ENCODE results near the gene CDCA8. TPM values are rescaled to one million over a fixed set of nuclear protein-coding genes. Genes with fewer than 3 reads are reported as not detected.

Gene CDCA8
- polyA plus RNA-seq, 1 experiment, result 9.6 TPM

GRCh38 chr1:37755951-37756560 is 63.7 kb downstream of the CDCA8 start:
- CTCF ChIA-PET, result no interaction called here

More at GRCh38 chr1:37755951-37756560, 63.7 kb downstream of the CDCA8 start:
- no peak for DNase-seq (ENCODE audit: low read depth, low spot score)
- peaks cover 27% of the 10 kb centered on the region for H3K27me3 ChIP-seq (ENCODE audit: control insufficient read depth, insufficient read depth, low read length)
- TF ChIP-seq, protein P1, sequence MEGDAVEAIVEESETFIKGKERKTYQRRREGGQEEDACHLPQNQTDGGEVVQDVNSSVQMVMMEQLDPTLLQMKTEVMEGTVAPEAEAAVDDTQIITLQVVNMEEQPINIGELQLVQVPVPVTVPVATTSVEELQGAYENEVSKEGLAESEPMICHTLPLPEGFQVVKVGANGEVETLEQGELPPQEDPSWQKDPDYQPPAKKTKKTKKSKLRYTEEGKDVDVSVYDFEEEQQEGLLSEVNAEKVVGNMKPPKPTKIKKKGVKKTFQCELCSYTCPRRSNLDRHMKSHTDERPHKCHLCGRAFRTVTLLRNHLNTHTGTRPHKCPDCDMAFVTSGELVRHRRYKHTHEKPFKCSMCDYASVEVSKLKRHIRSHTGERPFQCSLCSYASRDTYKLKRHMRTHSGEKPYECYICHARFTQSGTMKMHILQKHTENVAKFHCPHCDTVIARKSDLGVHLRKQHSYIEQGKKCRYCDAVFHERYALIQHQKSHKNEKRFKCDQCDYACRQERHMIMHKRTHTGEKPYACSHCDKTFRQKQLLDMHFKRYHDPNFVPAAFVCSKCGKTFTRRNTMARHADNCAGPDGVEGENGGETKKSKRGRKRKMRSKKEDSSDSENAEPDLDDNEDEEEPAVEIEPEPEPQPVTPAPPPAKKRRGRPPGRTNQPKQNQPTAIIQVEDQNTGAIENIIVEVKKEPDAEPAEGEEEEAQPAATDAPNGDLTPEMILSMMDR (IDR thresholded peaks at IDR 0.05; ENCODE audit: low read depth, low read length), result no peak
- no peaks in the 10 kb centered on the region for H3K9me3 ChIP-seq (ENCODE audit: control insufficient read depth, insufficient read depth, low read length)
- POLR2A ChIA-PET, result no interaction called here
- no peak overlapping the region for H3K27ac ChIP-seq (ENCODE audit: low read depth, low read length)
- no peak overlapping the region for H3K4me3 ChIP-seq (ENCODE audit: low read depth, low read length)

Small RNA genes lying within 50 kb of the gene (small RNA-seq; reads per million reads assigned to genes)
- not detected for gene RF00019 (ENCODE audit: insufficient read length, low read depth)

Other genes starting within 250 kb of the CDCA8 start
- 4.3 and 6.4 TPM in 2 replicates for gene ZC3H12A, start 217.9 kb upstream of the CDCA8 start, polyA plus RNA-seq (2011; rRNA removed)
- 59.6 and 69.6 TPM in 2 replicates for gene MEAF6, start 177.8 kb upstream of the CDCA8 start, polyA plus RNA-seq (2011; rRNA removed)
- gene SNIP1, start 138.2 kb upstream of the CDCA8 start, polyA plus RNA-seq (2011; rRNA removed), result 7.8 and 8.9 TPM in 2 replicates
- 13.1 and 14.2 TPM in 2 replicates for gene DNALI1, start 135.6 kb upstream of the CDCA8 start, polyA plus RNA-seq (2011; rRNA removed)
- 52.5 and 64.7 TPM in 2 replicates for gene GNL2, start 96.6 kb upstream of the CDCA8 start, polyA plus RNA-seq (2011; rRNA removed)
- 0.04 TPM in 1 of 2 replicates, not detected in the other for gene RSPO1, start 57.6 kb upstream of the CDCA8 start, polyA plus RNA-seq (2011; rRNA removed)
- not detected in 2 replicates for gene EPHA10, start 72.6 kb downstream of the CDCA8 start, polyA plus RNA-seq (2011; rRNA removed)
- gene MANEAL, start 101.3 kb downstream of the CDCA8 start, polyA plus RNA-seq (2011; rRNA removed), result 0.32 and 0.65 TPM in 2 replicates
- 26.0 and 30.3 TPM in 2 replicates for gene C1orf122, start 115.3 kb downstream of the CDCA8 start, polyA plus RNA-seq (2011; rRNA removed)
- 15.2 and 15.6 TPM in 2 replicates for gene YRDC, start 115.7 kb downstream of the CDCA8 start, polyA plus RNA-seq (2011; rRNA removed)
- 6.8 and 8.6 TPM in 2 replicates for gene MTF1, start 167.1 kb downstream of the CDCA8 start, polyA plus RNA-seq (2011; rRNA removed)